Measurements from ENCODE around the gene IFNL1.
"Not testable (repeated sequence)": the region's sequence is repeated elsewhere in the genome, so short reads cannot be mapped to it uniquely, and the experiment has no call there.

IFNL1 gene

GRCh38 chr19:39308531-39309304 is 12.5 kb downstream of the IFNL1 start:
- DNase-seq (ENCODE audit: low read depth in 3 of 3) = no peak

- not testable (repeated sequence) for DNase-seq (ENCODE audit: low read depth in 3 of 3)
Observed at GRCh38 chr19:39309305-39309670, 13.1 kb downstream of the IFNL1 start.

- no peak for DNase-seq (ENCODE audit: low read depth in 3 of 3)
Observed at GRCh38 chr19:39310558-39311311, 14.5 kb downstream of the IFNL1 start.

GRCh38 chr19:39314016-39314728 is 18.0 kb downstream of the IFNL1 start:
- no peak for DNase-seq (ENCODE audit: low read depth in 3 of 3)

GRCh38 chr19:39315933-39316332 is 19.7 kb downstream of the IFNL1 start:
- no peak for DNase-seq (ENCODE audit: low read depth in 3 of 3)

GRCh38 chr19:39316627-39317321 is 20.6 kb downstream of the IFNL1 start:
- DNase-seq (ENCODE audit: low read depth in 3 of 3) = no peak

GRCh38 chr19:39317476-39317875 is 21.3 kb downstream of the IFNL1 start:
- DNase-seq (ENCODE audit: low read depth in 3 of 3) = no peak

GRCh38 chr19:39318071-39318470 is 21.9 kb downstream of the IFNL1 start:
- no peak for DNase-seq (ENCODE audit: low read depth in 3 of 3)

- no peak for DNase-seq (ENCODE audit: low read depth in 3 of 3)
Observed at GRCh38 chr19:39318690-39319089, 22.5 kb downstream of the IFNL1 start.

- DNase-seq (ENCODE audit: low read depth in 3 of 3) = no peak
Observed at GRCh38 chr19:39319098-39319891, 23.1 kb downstream of the IFNL1 start.

GRCh38 chr19:39319892-39320248 is 23.7 kb downstream of the IFNL1 start:
- DNase-seq (ENCODE audit: low read depth in 3 of 3) = no peak

- DNase-seq (ENCODE audit: low read depth in 3 of 3) = no peak
Observed at GRCh38 chr19:39321117-39321831, 25.1 kb downstream of the IFNL1 start.

GRCh38 chr19:39321832-39322176 is 25.6 kb downstream of the IFNL1 start:
- no peak for DNase-seq (ENCODE audit: low read depth in 3 of 3)

GRCh38 chr19:39324242-39324842 is 28.1 kb downstream of the IFNL1 start:
- DNase-seq (ENCODE audit: low read depth in 3 of 3) = no peak

- no peak for DNase-seq (ENCODE audit: low read depth in 3 of 3)
Observed at GRCh38 chr19:39325778-39326665, 29.8 kb downstream of the IFNL1 start.

- no peak for DNase-seq (ENCODE audit: low read depth in 3 of 3)
Observed at GRCh38 chr19:39327363-39328045, 31.3 kb downstream of the IFNL1 start.

GRCh38 chr19:39328046-39328705 is 32.0 kb downstream of the IFNL1 start:
- peak; percentile 67 to 79 (median 73) for DNase-seq (ENCODE audit: low read depth in 3 of 3)

GRCh38 chr19:39329948-39330347 is 33.7 kb downstream of the IFNL1 start:
- DNase-seq (ENCODE audit: low read depth in 3 of 3) = no peak

Data from stimulated activated CD4-positive, alpha-beta T cell treated with anti-CD3 and anti-CD28 coated beads, TNF-alpha, amount 100 ng/mL, for 24 hours (primary cell).